GM23338 (cell line): ENCODE data around the gene CACNA1D. TPM values are rescaled to one million over a fixed set of nuclear protein-coding genes. Genes with fewer than 3 reads are reported as not detected.

Experiments used
- ATAC-seq: fragments of 200-7000 bp; cut with Tn5 transposase; 3 replicates; pipeline ENCODE4 v1.9.1; 2020
- DNase-seq: peaks from one replicate; pipeline ENCODE4 v3.0.0-alpha.2; 2015; ENCODE audit warnings: low spot score
- H2AFZ ChIP-seq: fragments of 200-600 bp; sonication (generic); 2 replicates; pipeline ENCODE4 v1.8.0; 2016; ENCODE audit warnings: antibody characterized with exemption, mild to moderate bottlenecking, moderate library complexity
- H3F3A ChIP-seq: fragments of 200-600 bp; sonication (generic); replicated peaks from 2 replicates; pipeline ENCODE4 v1.8.0; 2017; ENCODE audit warnings: antibody characterized with exemption, mixed run types, low read depth
- H3K27ac ChIP-seq: fragments of 200-600 bp; sonication (generic); 2 replicates; pipeline ENCODE4 v1.6.1; 2016; ENCODE audit warnings: low read depth
- H3K27me3 ChIP-seq: fragments of 200-600 bp; sonication (generic); 2 replicates; pipeline ENCODE4 v1.8.0; 2016; ENCODE audit warnings: mild to moderate bottlenecking, mixed run types, moderate library complexity; ENCODE audit not compliant: insufficient read depth
- H3K36me3 ChIP-seq: fragments of 200-600 bp; sonication (generic); 2 replicates; pipeline ENCODE4 v1.8.0; 2016; ENCODE audit warnings: mild to moderate bottlenecking; ENCODE audit not compliant: insufficient read depth
- H3K4me1 ChIP-seq: fragments of 200-600 bp; sonication (generic); 2 replicates; pipeline ENCODE4 v1.8.0; 2016; ENCODE audit warnings: mild to moderate bottlenecking, moderate library complexity; ENCODE audit not compliant: insufficient read depth
- H3K4me2 ChIP-seq: fragments of 200-600 bp; sonication (generic); 2 replicates; pipeline ENCODE4 v1.7.1; 2017; ENCODE audit warnings: mixed run types
- H3K4me3 ChIP-seq: fragments of 200-600 bp; sonication (generic); 2 replicates; pipeline ENCODE4 v1.6.1; 2016; ENCODE audit warnings: mixed run types
- H3K79me2 ChIP-seq: fragments of 200-600 bp; sonication (generic); replicated peaks from 2 replicates; pipeline ENCODE4 v1.8.0; 2017; ENCODE audit warnings: mild to moderate bottlenecking; ENCODE audit not compliant: insufficient read depth
- H3K9me2 ChIP-seq: fragments of 200-600 bp; sonication (generic); 2 replicates; pipeline ENCODE4 v1.8.0; 2017; ENCODE audit not compliant: insufficient read depth
- H4K20me1 ChIP-seq: fragments of 200-600 bp; sonication (generic); replicated peaks from 2 replicates; pipeline ENCODE4 v1.8.0; 2017; ENCODE audit warnings: mild to moderate bottlenecking; ENCODE audit not compliant: insufficient read depth
- H3K27ac Mint-ChIP-seq: 2 replicates; pipeline ENCODE4 v1.8.0; 2020; ENCODE audit warnings: inconsistent platforms, mild to moderate bottlenecking, moderate library complexity, mixed read lengths
- H3K27me3 Mint-ChIP-seq: 3 replicates; pipeline ENCODE4 v1.8.0; 2022; ENCODE audit warnings: low read depth, mild to moderate bottlenecking, moderate library complexity, mixed read lengths, inconsistent platforms; ENCODE audit not compliant: insufficient read depth, poor library complexity
- H3K36me3 Mint-ChIP-seq: 3 replicates; pipeline ENCODE4 v1.8.0; 2021; ENCODE audit warnings: low read depth, mild to moderate bottlenecking, inconsistent platforms, moderate library complexity, mixed read lengths
- H3K4me1 Mint-ChIP-seq: 3 replicates; pipeline ENCODE4 v1.8.0; 2020; ENCODE audit warnings: mild to moderate bottlenecking, inconsistent platforms, mixed read lengths
- H3K4me3 Mint-ChIP-seq: 3 replicates; pipeline ENCODE4 v1.8.0; 2021; ENCODE audit warnings: moderate library complexity, mild to moderate bottlenecking, inconsistent platforms, mixed read lengths
- H3K9me3 Mint-ChIP-seq: 3 replicates; pipeline ENCODE4 v1.8.0; 2020; ENCODE audit warnings: moderate library complexity, mild to moderate bottlenecking, inconsistent platforms, mixed read lengths
- EZH2 ChIP-seq: fragments of 200-600 bp; sonication (generic); IDR thresholded peaks from one replicate; pipeline ENCODE4 v1.8.0; 2017; ENCODE audit warnings: antibody characterized with exemption, mild to moderate bottlenecking, low read depth; ENCODE audit not compliant: unreplicated experiment
- NANOG ChIP-seq: IDR thresholded peaks from 2 replicates; pipeline ENCODE4 v1.6.1; 2016; ENCODE audit warnings: antibody characterized with exemption, borderline replicate concordance
- ZNF114 ChIP-seq: fragments of 250-450 bp; sonication (Bioruptor Pico); IDR thresholded peaks from 2 replicates; pipeline ENCODE4 v1.5.0; 2020; ENCODE audit warnings: mild to moderate bottlenecking, moderate library complexity
- ZNF331 ChIP-seq: fragments of 250-450 bp; sonication (Bioruptor Pico); IDR thresholded peaks from 2 replicates; pipeline ENCODE4 v1.5.0; 2020; ENCODE audit warnings: low read depth, mild to moderate bottlenecking, moderate library complexity
- polyA plus RNA-seq: library from polyadenylated mRNA; unstranded; fragments of >200 nt; fragmentation: Nextera tagmentation; extraction: Ambion mirVana; gene quantifications from 2 replicates; pipeline ENCODE4 v1.2.1, GENCODE V29; 2016
- total RNA-seq: library from RNA; depleted of rRNA; stranded (reverse); fragments of >200 nt; shearing (Covaris generic); gene quantifications from 2 replicates; pipeline ENCODE4 v1.2.3, GENCODE V29; 2014
- TF ChIP-seq, protein P1 (sequence below): fragments of 250-450 bp; sonication (Bioruptor Pico); IDR thresholded peaks from 2 replicates; pipeline ENCODE4 v1.5.0; 2020; ENCODE audit warnings: mild to moderate bottlenecking, moderate library complexity
- TF ChIP-seq, protein P2 (sequence below): IDR thresholded peaks from one replicate; pipeline ENCODE4 v1.6.1; 2018; ENCODE audit warnings: antibody characterized with exemption; ENCODE audit not compliant: unreplicated experiment
- TF ChIP-seq, protein P3 (sequence below): IDR thresholded peaks from 2 replicates; pipeline ENCODE4 v1.6.1; 2016; ENCODE audit warnings: antibody characterized with exemption
- TF ChIP-seq, protein P4 (sequence below), 2 experiments: fragments of 200-600 bp in 1 of 2; sonication (generic) in 1 of 2; conservative IDR thresholded peaks; 2 replicates each; pipeline versions ENCODE4 v1.5.1 to v1.6.1; 2016 to 2017; ENCODE audit warnings: antibody characterized with exemption in 2 of 2, low read depth in 2 of 2, mild to moderate bottlenecking in 2 of 2, moderate library complexity in 1 of 2

The CACNA1D gene
- total and polyA plus RNA-seq, 2 experiments from 2014 or later: 1.7 to 1.8 TPM

- TF ChIP-seq, protein P1, sequence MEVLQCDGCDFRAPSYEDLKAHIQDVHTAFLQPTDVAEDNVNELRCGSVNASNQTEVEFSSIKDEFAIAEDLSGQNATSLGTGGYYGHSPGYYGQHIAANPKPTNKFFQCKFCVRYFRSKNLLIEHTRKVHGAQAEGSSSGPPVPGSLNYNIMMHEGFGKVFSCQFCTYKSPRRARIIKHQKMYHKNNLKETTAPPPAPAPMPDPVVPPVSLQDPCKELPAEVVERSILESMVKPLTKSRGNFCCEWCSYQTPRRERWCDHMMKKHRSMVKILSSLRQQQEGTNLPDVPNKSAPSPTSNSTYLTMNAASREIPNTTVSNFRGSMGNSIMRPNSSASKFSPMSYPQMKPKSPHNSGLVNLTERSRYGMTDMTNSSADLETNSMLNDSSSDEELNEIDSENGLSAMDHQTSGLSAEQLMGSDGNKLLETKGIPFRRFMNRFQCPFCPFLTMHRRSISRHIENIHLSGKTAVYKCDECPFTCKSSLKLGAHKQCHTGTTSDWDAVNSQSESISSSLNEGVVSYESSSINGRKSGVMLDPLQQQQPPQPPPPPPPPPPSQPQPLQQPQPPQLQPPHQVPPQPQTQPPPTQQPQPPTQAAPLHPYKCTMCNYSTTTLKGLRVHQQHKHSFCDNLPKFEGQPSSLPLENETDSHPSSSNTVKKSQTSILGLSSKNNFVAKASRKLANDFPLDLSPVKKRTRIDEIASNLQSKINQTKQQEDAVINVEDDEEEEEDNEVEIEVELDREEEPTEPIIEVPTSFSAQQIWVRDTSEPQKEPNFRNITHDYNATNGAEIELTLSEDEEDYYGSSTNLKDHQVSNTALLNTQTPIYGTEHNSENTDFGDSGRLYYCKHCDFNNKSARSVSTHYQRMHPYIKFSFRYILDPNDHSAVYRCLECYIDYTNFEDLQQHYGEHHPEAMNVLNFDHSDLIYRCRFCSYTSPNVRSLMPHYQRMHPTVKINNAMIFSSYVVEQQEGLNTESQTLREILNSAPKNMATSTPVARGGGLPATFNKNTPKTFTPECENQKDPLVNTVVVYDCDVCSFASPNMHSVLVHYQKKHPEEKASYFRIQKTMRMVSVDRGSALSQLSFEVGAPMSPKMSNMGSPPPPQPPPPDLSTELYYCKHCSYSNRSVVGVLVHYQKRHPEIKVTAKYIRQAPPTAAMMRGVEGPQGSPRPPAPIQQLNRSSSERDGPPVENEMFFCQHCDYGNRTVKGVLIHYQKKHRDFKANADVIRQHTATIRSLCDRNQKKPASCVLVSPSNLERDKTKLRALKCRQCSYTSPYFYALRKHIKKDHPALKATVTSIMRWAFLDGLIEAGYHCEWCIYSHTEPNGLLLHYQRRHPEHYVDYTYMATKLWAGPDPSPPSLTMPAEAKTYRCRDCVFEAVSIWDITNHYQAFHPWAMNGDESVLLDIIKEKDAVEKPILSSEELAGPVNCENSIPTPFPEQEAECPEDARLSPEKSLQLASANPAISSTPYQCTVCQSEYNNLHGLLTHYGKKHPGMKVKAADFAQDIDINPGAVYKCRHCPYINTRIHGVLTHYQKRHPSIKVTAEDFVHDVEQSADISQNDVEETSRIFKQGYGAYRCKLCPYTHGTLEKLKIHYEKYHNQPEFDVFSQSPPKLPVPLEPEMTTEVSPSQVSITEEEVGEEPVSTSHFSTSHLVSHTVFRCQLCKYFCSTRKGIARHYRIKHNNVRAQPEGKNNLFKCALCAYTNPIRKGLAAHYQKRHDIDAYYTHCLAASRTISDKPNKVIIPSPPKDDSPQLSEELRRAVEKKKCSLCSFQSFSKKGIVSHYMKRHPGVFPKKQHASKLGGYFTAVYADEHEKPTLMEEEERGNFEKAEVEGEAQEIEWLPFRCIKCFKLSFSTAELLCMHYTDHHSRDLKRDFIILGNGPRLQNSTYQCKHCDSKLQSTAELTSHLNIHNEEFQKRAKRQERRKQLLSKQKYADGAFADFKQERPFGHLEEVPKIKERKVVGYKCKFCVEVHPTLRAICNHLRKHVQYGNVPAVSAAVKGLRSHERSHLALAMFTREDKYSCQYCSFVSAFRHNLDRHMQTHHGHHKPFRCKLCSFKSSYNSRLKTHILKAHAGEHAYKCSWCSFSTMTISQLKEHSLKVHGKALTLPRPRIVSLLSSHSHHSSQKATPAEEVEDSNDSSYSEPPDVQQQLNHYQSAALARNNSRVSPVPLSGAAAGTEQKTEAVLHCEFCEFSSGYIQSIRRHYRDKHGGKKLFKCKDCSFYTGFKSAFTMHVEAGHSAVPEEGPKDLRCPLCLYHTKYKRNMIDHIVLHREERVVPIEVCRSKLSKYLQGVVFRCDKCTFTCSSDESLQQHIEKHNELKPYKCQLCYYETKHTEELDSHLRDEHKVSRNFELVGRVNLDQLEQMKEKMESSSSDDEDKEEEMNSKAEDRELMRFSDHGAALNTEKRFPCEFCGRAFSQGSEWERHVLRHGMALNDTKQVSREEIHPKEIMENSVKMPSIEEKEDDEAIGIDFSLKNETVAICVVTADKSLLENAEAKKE (CRISPR knock-in tag): no peak
- TF ChIP-seq, protein P2, sequence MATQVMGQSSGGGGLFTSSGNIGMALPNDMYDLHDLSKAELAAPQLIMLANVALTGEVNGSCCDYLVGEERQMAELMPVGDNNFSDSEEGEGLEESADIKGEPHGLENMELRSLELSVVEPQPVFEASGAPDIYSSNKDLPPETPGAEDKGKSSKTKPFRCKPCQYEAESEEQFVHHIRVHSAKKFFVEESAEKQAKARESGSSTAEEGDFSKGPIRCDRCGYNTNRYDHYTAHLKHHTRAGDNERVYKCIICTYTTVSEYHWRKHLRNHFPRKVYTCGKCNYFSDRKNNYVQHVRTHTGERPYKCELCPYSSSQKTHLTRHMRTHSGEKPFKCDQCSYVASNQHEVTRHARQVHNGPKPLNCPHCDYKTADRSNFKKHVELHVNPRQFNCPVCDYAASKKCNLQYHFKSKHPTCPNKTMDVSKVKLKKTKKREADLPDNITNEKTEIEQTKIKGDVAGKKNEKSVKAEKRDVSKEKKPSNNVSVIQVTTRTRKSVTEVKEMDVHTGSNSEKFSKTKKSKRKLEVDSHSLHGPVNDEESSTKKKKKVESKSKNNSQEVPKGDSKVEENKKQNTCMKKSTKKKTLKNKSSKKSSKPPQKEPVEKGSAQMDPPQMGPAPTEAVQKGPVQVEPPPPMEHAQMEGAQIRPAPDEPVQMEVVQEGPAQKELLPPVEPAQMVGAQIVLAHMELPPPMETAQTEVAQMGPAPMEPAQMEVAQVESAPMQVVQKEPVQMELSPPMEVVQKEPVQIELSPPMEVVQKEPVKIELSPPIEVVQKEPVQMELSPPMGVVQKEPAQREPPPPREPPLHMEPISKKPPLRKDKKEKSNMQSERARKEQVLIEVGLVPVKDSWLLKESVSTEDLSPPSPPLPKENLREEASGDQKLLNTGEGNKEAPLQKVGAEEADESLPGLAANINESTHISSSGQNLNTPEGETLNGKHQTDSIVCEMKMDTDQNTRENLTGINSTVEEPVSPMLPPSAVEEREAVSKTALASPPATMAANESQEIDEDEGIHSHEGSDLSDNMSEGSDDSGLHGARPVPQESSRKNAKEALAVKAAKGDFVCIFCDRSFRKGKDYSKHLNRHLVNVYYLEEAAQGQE: no peak
- no peak for TF ChIP-seq ZNF114 (CRISPR knock-in tag)
Measured at GRCh38 chr3:53707222-53707621, 212.8 kb downstream of the CACNA1D start (continued).

DNA sequence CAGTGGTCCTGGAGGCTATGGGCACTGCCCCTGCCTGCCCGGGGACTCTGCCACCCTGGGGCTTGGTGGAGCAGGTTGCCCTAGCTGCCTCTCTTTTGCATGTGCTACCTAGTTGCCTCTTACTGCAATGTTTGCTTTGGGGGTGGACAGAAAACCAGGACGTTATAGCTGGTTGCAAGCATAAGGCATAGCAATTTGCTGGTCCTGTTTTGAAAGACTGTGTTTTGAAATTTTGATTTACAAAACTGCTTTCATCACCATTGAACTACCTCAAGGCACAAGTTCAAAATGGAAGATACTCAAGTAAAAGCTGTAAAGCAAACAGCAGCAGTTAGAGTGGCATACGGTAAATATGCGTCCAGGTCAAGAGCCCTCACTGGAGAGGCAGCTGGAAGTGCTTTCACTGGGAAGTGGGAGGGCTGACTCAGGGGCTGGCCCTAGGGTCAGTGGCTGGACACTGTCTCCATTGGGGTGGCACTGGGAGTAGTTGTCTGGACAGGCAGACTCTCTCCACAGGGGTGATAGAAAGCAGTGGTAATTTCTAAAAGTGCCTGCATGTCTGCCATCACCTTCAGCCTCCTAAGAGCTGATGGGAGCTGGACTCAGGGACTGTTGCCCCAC lies 213.7 kb downstream of the CACNA1D start:
- Mint-ChIP-seq H3K4me3 (no peak overlapping the region), H3K4me1 (peaks cover 20% of the 10 kb centered on the region), H3K27ac (no peak overlapping the region), H3K27me3 (no peaks in the 10 kb centered on the region), H3K9me3 (no peaks in the 10 kb centered on the region), H3K36me3 (no peaks in the 10 kb centered on the region)
- Histone ChIP-seq H3K79me2 (no peaks in the 10 kb centered on the region), H3F3A (no peaks in the 10 kb centered on the region), H3K36me3 (no peaks in the 10 kb centered on the region), H3K4me2 (no peak overlapping the region), H3K4me1 (no peaks in the 10 kb centered on the region), H4K20me1 (no peaks in the 10 kb centered on the region), H2AFZ (no peak overlapping the region), H3K4me3 (no peak overlapping the region), H3K27me3 (no peaks in the 10 kb centered on the region), H3K9me2 (no peaks in the 10 kb centered on the region), H3K27ac (no peak overlapping the region)
- DNase-seq (no peak), ATAC-seq (no peak)
- TF ChIP-seq NANOG (no peak), ZNF331 (CRISPR knock-in tag) (no peak), EZH2 (no peak)
- TF ChIP-seq, protein P3, sequence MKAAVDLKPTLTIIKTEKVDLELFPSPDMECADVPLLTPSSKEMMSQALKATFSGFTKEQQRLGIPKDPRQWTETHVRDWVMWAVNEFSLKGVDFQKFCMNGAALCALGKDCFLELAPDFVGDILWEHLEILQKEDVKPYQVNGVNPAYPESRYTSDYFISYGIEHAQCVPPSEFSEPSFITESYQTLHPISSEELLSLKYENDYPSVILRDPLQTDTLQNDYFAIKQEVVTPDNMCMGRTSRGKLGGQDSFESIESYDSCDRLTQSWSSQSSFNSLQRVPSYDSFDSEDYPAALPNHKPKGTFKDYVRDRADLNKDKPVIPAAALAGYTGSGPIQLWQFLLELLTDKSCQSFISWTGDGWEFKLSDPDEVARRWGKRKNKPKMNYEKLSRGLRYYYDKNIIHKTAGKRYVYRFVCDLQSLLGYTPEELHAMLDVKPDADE: no peak
- TF ChIP-seq, protein P4, sequence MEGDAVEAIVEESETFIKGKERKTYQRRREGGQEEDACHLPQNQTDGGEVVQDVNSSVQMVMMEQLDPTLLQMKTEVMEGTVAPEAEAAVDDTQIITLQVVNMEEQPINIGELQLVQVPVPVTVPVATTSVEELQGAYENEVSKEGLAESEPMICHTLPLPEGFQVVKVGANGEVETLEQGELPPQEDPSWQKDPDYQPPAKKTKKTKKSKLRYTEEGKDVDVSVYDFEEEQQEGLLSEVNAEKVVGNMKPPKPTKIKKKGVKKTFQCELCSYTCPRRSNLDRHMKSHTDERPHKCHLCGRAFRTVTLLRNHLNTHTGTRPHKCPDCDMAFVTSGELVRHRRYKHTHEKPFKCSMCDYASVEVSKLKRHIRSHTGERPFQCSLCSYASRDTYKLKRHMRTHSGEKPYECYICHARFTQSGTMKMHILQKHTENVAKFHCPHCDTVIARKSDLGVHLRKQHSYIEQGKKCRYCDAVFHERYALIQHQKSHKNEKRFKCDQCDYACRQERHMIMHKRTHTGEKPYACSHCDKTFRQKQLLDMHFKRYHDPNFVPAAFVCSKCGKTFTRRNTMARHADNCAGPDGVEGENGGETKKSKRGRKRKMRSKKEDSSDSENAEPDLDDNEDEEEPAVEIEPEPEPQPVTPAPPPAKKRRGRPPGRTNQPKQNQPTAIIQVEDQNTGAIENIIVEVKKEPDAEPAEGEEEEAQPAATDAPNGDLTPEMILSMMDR (conservative IDR thresholded peaks at IDR 0.05; ENCODE audit: low read depth in 2 of 2): no peak
